Skeletal muscle tissue (tissue), 4 donors: Measurements from ENCODE around the gene MFGE8. TPM values are rescaled to one million over a fixed set of nuclear protein-coding genes. Genes with fewer than 3 reads are reported as not detected.

Experiments
- H3K27ac ChIP-seq: one replicate; pipeline ENCODE4 v1.7.0; 2013; ENCODE audit warnings: mild to moderate bottlenecking, low read depth, low read length, inconsistent platforms
- H3K27me3 ChIP-seq, 3 donors: one replicate each; pipeline ENCODE4 v1.7.0; 2013; ENCODE audit warnings: low read length in 3 of 3; ENCODE audit not compliant: control insufficient read depth in 3 of 3, insufficient read depth in 3 of 3
- H3K36me3 ChIP-seq, 3 donors: one replicate each; pipeline ENCODE4 v1.7.0; 2013; ENCODE audit warnings: low read length in 3 of 3; ENCODE audit not compliant: control insufficient read depth in 3 of 3, insufficient read depth in 3 of 3
- H3K4me1 ChIP-seq, 3 donors: one replicate each; pipeline ENCODE4 v1.7.0; 2013; ENCODE audit warnings: low read length in 3 of 3, mild to moderate bottlenecking in 3 of 3; ENCODE audit not compliant: control insufficient read depth in 3 of 3, insufficient read depth in 3 of 3
- H3K4me3 ChIP-seq, 3 donors: one replicate each; pipeline ENCODE4 v1.7.0; 2013; ENCODE audit warnings: low read length in 3 of 3
- H3K9ac ChIP-seq, 3 donors: one replicate each; pipeline ENCODE4 v1.7.0; 2013; ENCODE audit warnings: low read length in 3 of 3, mild to moderate bottlenecking in 3 of 3, moderate library complexity in 2 of 3, low read depth in 1 of 3
- H3K9me3 ChIP-seq, 3 donors: one replicate each; pipeline ENCODE4 v1.7.0; 2013; ENCODE audit warnings: low read length in 3 of 3; ENCODE audit not compliant: control insufficient read depth in 3 of 3
- total RNA-seq: library from RNA; depleted of rRNA; stranded (reverse); fragments of >200 nt; gene quantifications from one replicate; pipeline ENCODE4 v1.2.3, GENCODE V29; 2014
- donor health status: Osteomylitis.

The MFGE8 gene
- total RNA-seq, 1 donor from 2014 or later, result 35.0 TPM

- Histone ChIP-seq H3K9me3 (no peaks in the 10 kb centered on the region), H3K27ac (no peak overlapping the region), H3K4me3 (no peak overlapping the region), H3K9ac (no peak overlapping the region), H3K27me3 (peaks cover 0 to 4% (median 0%) of the 10 kb centered on the region in 3 donors), H3K36me3 (peaks cover 0 to 12% (median 0%) of the 10 kb centered on the region in 3 donors), H3K4me1 (peaks cover 0 to 3% (median 2%) of the 10 kb centered on the region in 3 donors)
Observed at GRCh38 chr15:88878720-88879184, 34.4 kb downstream of the MFGE8 start.

- Histone ChIP-seq H3K9ac (no peak overlapping the region), H3K27me3 (peaks cover 0 to 8% (median 2%) of the 10 kb centered on the region in 3 donors), H3K9me3 (no peaks in the 10 kb centered on the region), H3K4me1 (peaks cover 0 to 3% (median 2%) of the 10 kb centered on the region in 3 donors), H3K27ac (no peak overlapping the region), H3K4me3 (no peak overlapping the region), H3K36me3 (peaks cover 0 to 12% (median 0%) of the 10 kb centered on the region in 3 donors)
Observed at GRCh38 chr15:88877906-88878305, 35.3 kb downstream of the MFGE8 start.

- peaks cover 0 to 12% (median 0%) of the 10 kb centered on the region in 3 donors for H3K36me3 ChIP-seq
- peaks cover 0 to 9% (median 4%) of the 10 kb centered on the region in 3 donors for H3K27me3 ChIP-seq
- peaks cover 0 to 3% (median 2%) of the 10 kb centered on the region in 3 donors for H3K4me1 ChIP-seq
- H3K9me3 ChIP-seq, result no peaks in the 10 kb centered on the region
- no peak overlapping the region for H3K4me3 ChIP-seq
- no peak overlapping the region for H3K9ac ChIP-seq
- H3K27ac ChIP-seq, result no peak overlapping the region
Observed at GRCh38 chr15:88877415-88877814, 35.8 kb downstream of the MFGE8 start.

DNA sequence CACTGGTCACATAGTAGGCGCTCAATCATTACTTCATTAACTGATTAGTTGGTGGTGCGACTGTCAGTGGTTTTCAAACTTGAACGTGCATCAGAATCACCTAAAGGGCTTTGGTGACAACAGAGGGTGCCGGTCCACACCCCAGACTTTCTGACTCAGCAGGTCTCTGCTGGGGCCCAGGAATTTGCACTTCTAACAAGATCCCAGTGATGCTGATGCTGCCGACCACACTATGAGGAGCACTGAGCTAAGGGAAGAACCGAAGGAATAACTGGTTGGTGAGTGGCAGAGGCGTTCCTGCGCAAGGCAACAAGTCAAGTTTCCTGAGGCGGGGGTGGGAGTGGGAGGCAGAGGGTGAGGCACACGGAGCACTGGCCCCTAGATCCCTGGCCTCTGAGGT, 36.6 kb downstream of the MFGE8 start:
- peaks cover 0 to 3% (median 2%) of the 10 kb centered on the region in 3 donors for H3K4me1 ChIP-seq
- H3K27me3 ChIP-seq, result peaks cover 0 to 17% (median 8%) of the 10 kb centered on the region in 3 donors
- no peaks in the 10 kb centered on the region for H3K9me3 ChIP-seq
- H3K9ac ChIP-seq, result no peak overlapping the region
- H3K4me3 ChIP-seq, result no peak overlapping the region
- peaks cover 0 to 12% (median 0%) of the 10 kb centered on the region in 3 donors for H3K36me3 ChIP-seq
- H3K27ac ChIP-seq, result no peak overlapping the region

- H3K36me3 ChIP-seq, result no peaks in the 10 kb centered on the region
- no peak overlapping the region for H3K27ac ChIP-seq
- peaks cover 0 to 17% (median 9%) of the 10 kb centered on the region in 3 donors for H3K27me3 ChIP-seq
- H3K4me3 ChIP-seq, result no peak overlapping the region
- peak overlapping the region in 2 of 3 donors; percentile 8 to 32 for H3K9ac ChIP-seq
- no peaks in the 10 kb centered on the region for H3K9me3 ChIP-seq
- H3K4me1 ChIP-seq, result peaks cover 0 to 3% (median 2%) of the 10 kb centered on the region in 3 donors
Observed at GRCh38 chr15:88874684-88875083, 38.5 kb downstream of the MFGE8 start.

DNA sequence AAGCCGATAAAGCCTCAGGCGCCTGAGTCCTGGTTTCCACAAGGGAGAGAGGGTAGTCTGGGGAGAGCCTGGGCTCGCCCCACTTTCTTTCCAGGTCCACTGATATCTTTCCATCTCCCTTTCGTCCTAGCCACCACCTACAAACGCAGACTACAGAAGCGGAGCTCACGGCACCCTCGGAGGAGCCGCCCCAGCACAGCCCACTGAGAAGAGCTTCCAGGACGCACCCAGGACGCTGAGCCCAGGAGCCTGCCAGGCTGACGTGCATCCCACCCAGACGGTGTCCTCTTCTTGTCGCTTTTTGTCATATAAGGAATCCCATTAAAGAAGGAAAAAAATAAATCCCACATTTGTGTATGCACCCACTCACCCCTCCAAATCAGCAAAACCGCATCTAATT, 38.9 kb downstream of the MFGE8 start:
- H3K4me1 ChIP-seq, result peaks cover 0 to 3% (median 2%) of the 10 kb centered on the region in 3 donors
- no peaks in the 10 kb centered on the region for H3K9me3 ChIP-seq
- H3K4me3 ChIP-seq, result no peak overlapping the region
- peak overlapping the region in 1 of 3 donors; percentile 32 for H3K9ac ChIP-seq
- H3K36me3 ChIP-seq, result no peaks in the 10 kb centered on the region
- peaks cover 0 to 17% (median 9%) of the 10 kb centered on the region in 3 donors for H3K27me3 ChIP-seq
- H3K27ac ChIP-seq, result no peak overlapping the region

- H3K4me3 ChIP-seq, result no peak overlapping the region
- peaks cover 0 to 17% (median 9%) of the 10 kb centered on the region in 3 donors for H3K27me3 ChIP-seq
- no peak overlapping the region for H3K9ac ChIP-seq
- H3K9me3 ChIP-seq, result no peaks in the 10 kb centered on the region
- no peaks in the 10 kb centered on the region for H3K36me3 ChIP-seq
- no peak overlapping the region for H3K27ac ChIP-seq
- H3K4me1 ChIP-seq, result peaks cover 0 to 3% (median 2%) of the 10 kb centered on the region in 3 donors
Observed at GRCh38 chr15:88873786-88874185, 39.4 kb downstream of the MFGE8 start.

- peaks cover 0 to 17% (median 9%) of the 10 kb centered on the region in 3 donors for H3K27me3 ChIP-seq
- no peak overlapping the region for H3K9ac ChIP-seq
- H3K27ac ChIP-seq, result no peak overlapping the region
- no peak overlapping the region for H3K4me3 ChIP-seq
- no peaks in the 10 kb centered on the region for H3K36me3 ChIP-seq
- no peaks in the 10 kb centered on the region for H3K9me3 ChIP-seq
- H3K4me1 ChIP-seq, result peaks cover 0 to 3% (median 2%) of the 10 kb centered on the region in 3 donors
Observed at GRCh38 chr15:88872706-88873105, 40.5 kb downstream of the MFGE8 start.

DNA sequence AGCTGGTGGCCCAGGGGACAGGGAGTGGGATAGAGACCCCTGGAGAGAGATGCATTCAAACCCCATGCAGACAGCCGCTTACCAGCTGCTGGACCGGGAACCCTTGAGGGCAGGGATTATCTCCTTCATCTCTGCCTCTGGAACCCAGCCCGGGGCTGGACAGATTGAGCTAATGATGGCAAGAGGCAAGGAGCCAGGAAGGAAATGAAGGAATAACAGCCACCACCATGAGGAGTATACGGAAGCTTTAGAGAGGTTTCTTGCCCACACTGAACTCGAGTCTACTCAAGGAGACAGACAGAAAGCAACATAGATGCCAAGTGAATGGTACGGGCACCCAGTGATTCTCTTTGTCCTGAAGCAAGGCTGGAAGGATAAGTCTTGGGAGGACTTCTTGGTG, 41.1 kb downstream of the MFGE8 start:
- Histone ChIP-seq H3K9me3 (no peaks in the 10 kb centered on the region), H3K4me1 (peaks cover 0 to 3% (median 2%) of the 10 kb centered on the region in 3 donors), H3K27ac (no peak overlapping the region), H3K4me3 (no peak overlapping the region), H3K36me3 (no peaks in the 10 kb centered on the region), H3K27me3 (peaks cover 0 to 17% (median 9%) of the 10 kb centered on the region in 3 donors), H3K9ac (no peak overlapping the region)

GRCh38 chr15:88871313-88871712, 41.9 kb downstream of the MFGE8 start:
- Histone ChIP-seq H3K27me3 (peaks cover 0 to 17% (median 9%) of the 10 kb centered on the region in 3 donors), H3K4me1 (peaks cover 0 to 3% (median 2%) of the 10 kb centered on the region in 3 donors), H3K9me3 (no peaks in the 10 kb centered on the region), H3K36me3 (no peaks in the 10 kb centered on the region), H3K9ac (no peak overlapping the region), H3K27ac (no peak overlapping the region), H3K4me3 (no peak overlapping the region)
